GM23338 (cell line): ENCODE results near the gene PGLYRP2.

Experiments
- CREB1 ChIP-seq: fragments of 250-450 bp; sonication (Bioruptor Pico); IDR thresholded peaks from 2 replicates; pipeline ENCODE4 v1.5.0; 2020; ENCODE audit warnings: low read depth, mild to moderate bottlenecking, moderate library complexity
- CTCF ChIP-seq, 2 experiments: fragments of 200-600 bp in 1 of 2; sonication (generic) in 1 of 2; conservative IDR thresholded peaks; 2 replicates each; pipeline versions ENCODE4 v1.5.1 to v1.6.1; 2016 to 2017; ENCODE audit warnings: antibody characterized with exemption in 2 of 2, low read depth in 2 of 2, mild to moderate bottlenecking in 2 of 2, moderate library complexity in 1 of 2
- ETS1 ChIP-seq: IDR thresholded peaks from 2 replicates; pipeline ENCODE4 v1.6.1; 2016; ENCODE audit warnings: antibody characterized with exemption
- REST ChIP-seq: IDR thresholded peaks from one replicate; pipeline ENCODE4 v1.6.1; 2018; ENCODE audit warnings: antibody characterized with exemption; ENCODE audit not compliant: unreplicated experiment

GRCh38 chr19:15453091-15453578 is 26.2 kb downstream of the PGLYRP2 start:
- no peak for TF ChIP-seq REST
- no peak for TF ChIP-seq ETS1
- peak in 1 of 2 experiments; percentile 24; a peak in 1 of 4 replicates for TF ChIP-seq CTCF (conservative IDR thresholded peaks at IDR 0.05; ENCODE audit: low read depth in 2 of 2)
- no peak for TF ChIP-seq CREB1 (CRISPR knock-in tag)
